Heart left ventricle (tissue), 13 donors: ENCODE results near the gene PLCB1.

ENCODE experiments used
- POLR2A ChIP-seq, 2 donors: fragments of 450-650 bp; IDR thresholded peaks; one replicate each; pipeline ENCODE4 v1.6.1; 2017; ENCODE audit warnings: antibody characterized with exemption in 2 of 2, mild to moderate bottlenecking in 2 of 2, moderate library complexity in 2 of 2
- TF ChIP-seq, protein P1 (sequence below), 12 donors: fragments of 200-600 bp; sonication (generic) in 4 of 12; IDR thresholded peaks; one replicate each; pipeline versions ENCODE4 v1.5.0 to v1.8.0; 2018 to 2022; ENCODE audit warnings: antibody characterized with exemption in 12 of 12, mild to moderate bottlenecking in 5 of 12
- donor health status: ischemic (EF 13 %, LVEDD 7.1; RV severe dilation, severe dysfunction).
- donor health status: DM: no; HTN: yes; CAD: no.
- donor health status: DM: no; HTN: no; CAD: no.
- donor health status: ischemic (EF 25% LVEDD 6.9; RV normal size, moderate dysfunction).
- donor health status: ischemic (EF 25% LVEDD 5.7; RV mildly dilated, moderate dysfunction).
- donor health status: ischemic (EF 35%, LVEDD 5.7; RV mildly dilated, moderate dysfunction).
- donor health status: nonischemic (EF 11% LVEDD 7.7; RV severe dilation, severe dysfunction).
- donor health status: DM: yes; HTN: yes; CAD: no.
- donor health status: PGD.
- donor health status: ischemic (EF 29% LVEDD 5.4; RV normal size, mild dysfunction).
- donor health status: nonischemic (EF 23%, LVEDD 6.1; RV moderate dilation, normal function).

DNA sequence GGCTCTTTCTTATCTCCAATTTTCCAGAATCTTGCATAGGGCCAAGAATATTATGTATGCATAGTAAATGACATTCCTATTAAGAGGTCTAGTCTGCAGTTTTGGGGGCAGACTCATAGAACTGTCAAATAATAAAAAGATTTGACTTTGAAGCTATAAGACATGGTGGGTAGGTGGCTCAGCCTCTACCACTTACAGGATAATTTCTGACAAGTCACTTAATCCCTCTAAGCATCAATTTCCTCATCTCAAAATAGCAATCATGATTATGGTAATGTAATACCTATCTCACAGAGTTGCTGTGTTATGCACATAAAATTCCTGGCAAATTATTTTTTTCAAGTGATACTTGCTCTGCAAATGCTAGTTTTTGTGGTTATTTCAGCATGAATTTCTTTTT is 329.1 kb downstream of the PLCB1 start:
- TF ChIP-seq, protein P1, sequence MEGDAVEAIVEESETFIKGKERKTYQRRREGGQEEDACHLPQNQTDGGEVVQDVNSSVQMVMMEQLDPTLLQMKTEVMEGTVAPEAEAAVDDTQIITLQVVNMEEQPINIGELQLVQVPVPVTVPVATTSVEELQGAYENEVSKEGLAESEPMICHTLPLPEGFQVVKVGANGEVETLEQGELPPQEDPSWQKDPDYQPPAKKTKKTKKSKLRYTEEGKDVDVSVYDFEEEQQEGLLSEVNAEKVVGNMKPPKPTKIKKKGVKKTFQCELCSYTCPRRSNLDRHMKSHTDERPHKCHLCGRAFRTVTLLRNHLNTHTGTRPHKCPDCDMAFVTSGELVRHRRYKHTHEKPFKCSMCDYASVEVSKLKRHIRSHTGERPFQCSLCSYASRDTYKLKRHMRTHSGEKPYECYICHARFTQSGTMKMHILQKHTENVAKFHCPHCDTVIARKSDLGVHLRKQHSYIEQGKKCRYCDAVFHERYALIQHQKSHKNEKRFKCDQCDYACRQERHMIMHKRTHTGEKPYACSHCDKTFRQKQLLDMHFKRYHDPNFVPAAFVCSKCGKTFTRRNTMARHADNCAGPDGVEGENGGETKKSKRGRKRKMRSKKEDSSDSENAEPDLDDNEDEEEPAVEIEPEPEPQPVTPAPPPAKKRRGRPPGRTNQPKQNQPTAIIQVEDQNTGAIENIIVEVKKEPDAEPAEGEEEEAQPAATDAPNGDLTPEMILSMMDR (IDR thresholded peaks at IDR 0.05), result no peak
- no peak for TF ChIP-seq POLR2A (IDR thresholded peaks at IDR 0.05)
